Smooth muscle cell of the pulmonary artery (primary cell): ENCODE results near the gene CHRDL1. TPM values are rescaled to one million over a fixed set of nuclear protein-coding genes. Genes with fewer than 3 reads are reported as not detected.

Experiments used
- total RNA-seq: library from RNA; depleted of rRNA; stranded (reverse); fragments of >200 nt; gene quantifications from 2 replicates; pipeline ENCODE4 v1.2.3, GENCODE V29; 2014

Gene CHRDL1, protein sequence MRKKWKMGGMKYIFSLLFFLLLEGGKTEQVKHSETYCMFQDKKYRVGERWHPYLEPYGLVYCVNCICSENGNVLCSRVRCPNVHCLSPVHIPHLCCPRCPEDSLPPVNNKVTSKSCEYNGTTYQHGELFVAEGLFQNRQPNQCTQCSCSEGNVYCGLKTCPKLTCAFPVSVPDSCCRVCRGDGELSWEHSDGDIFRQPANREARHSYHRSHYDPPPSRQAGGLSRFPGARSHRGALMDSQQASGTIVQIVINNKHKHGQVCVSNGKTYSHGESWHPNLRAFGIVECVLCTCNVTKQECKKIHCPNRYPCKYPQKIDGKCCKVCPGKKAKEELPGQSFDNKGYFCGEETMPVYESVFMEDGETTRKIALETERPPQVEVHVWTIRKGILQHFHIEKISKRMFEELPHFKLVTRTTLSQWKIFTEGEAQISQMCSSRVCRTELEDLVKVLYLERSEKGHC
- 0.03 and 17.1 TPM in 2 replicates for total RNA-seq

DNA sequence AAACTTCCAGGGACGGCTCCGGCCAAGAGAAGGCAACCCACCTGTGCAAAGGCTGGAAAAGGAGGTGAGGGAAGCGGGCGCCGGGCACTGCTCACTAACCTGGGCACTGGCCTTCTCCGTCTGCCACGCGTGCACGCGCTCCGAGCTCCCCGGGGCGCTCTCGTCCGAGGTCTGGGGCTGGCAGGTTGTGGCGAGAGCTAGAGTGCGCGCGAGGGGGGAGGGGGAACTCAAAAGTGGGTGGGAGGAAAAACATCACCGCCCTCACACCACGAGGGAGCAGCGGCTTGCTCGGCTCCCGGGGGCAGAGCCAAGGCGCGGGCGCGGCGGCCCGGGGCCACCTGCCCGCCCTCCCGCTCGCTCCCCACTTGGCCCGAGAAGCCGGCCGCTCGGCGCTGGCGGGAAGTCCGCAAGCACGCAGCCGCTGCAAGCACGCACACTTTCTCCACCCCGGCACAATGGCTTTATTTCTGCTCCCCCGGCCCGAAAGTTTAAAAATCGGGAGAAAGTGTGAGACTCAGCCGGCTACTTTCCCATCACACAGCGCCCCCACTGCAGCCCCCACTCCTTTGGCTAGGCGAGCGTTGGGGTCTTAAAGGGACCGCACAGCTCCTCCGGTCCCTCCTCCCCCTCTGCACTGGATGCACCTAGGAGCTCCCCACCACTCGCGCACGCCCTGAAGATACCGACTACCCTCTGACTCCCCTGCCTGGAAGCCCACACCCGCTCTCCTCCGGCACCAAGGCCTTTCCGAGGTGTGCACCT is at the start of gene CHRDL1:
TSS of gene CHRDL1 (minus strand) at position 173 of the 762 bp plus-strand sequence. CDS start 3,636 bp downstream, outside the sequence.

